ENCODE results near the gene AFP. TPM values are rescaled to one million over a fixed set of nuclear protein-coding genes. Genes with fewer than 3 reads are reported as not detected.

AFP gene
- polyA plus RNA-seq, 1 donor from 2014 or later, result not detected

DNA sequence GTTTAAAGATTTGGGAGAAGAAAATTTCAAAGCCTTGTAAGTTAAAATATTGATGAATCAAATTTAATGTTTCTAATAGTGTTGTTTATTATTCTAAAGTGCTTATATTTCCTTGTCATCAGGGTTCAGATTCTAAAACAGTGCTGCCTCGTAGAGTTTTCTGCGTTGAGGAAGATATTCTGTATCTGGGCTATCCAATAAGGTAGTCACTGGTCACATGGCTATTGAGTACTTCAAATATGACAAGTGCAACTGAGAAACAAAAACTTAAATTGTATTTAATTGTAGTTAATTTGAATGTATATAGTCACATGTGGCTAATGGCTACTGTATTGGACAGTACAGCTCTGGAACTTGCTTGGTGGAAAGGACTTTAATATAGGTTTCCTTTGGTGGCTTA, 30.9 kb upstream of the AFP start:
- Histone ChIP-seq H3K79me2 (replicated peaks; ENCODE audit: insufficient read depth, low read length) (no peaks in the 10 kb centered on the region), H3K27me3 (ENCODE audit: insufficient read depth, low read depth, low read length) (no peaks in the 10 kb centered on the region), H4K20me1 (ENCODE audit: insufficient read depth) (no peaks in the 10 kb centered on the region), H3K27ac (ENCODE audit: low read length) (no peak overlapping the region), H3F3A (ENCODE audit: insufficient read depth, low read length, poor library complexity, severe bottlenecking) (no peaks in the 10 kb centered on the region), H3K9me2 (ENCODE audit: insufficient read depth, low read length) (no peaks in the 10 kb centered on the region), H3K4me3 (ENCODE audit: low read length) (no peak overlapping the region), H3K9me3 (ENCODE audit: low read length) (no peaks in the 10 kb centered on the region), H3K9ac (ENCODE audit: low read length) (no peak overlapping the region), H3K4me2 (ENCODE audit: low read length) (no peak overlapping the region), H3K36me3 (ENCODE audit: insufficient read depth, low read length) (no peaks in the 10 kb centered on the region), H2AFZ (ENCODE audit: low read depth, low read length) (no peak overlapping the region)
- TF ChIP-seq CTCF (IDR thresholded peaks at IDR 0.05; ENCODE audit: poor library complexity, severe bottlenecking) (no peak), RAD21 (conservative IDR thresholded peaks at IDR 0.05) (no peak), MXI1 (conservative IDR thresholded peaks at IDR 0.05; ENCODE audit: poor library complexity, severe bottlenecking) (no peak), TAF1 (IDR thresholded peaks at IDR 0.05; ENCODE audit: low read depth) (no peak), SMC3 (conservative IDR thresholded peaks at IDR 0.05; ENCODE audit: poor library complexity) (no peak)
- TF ChIP-seq, protein P1, sequence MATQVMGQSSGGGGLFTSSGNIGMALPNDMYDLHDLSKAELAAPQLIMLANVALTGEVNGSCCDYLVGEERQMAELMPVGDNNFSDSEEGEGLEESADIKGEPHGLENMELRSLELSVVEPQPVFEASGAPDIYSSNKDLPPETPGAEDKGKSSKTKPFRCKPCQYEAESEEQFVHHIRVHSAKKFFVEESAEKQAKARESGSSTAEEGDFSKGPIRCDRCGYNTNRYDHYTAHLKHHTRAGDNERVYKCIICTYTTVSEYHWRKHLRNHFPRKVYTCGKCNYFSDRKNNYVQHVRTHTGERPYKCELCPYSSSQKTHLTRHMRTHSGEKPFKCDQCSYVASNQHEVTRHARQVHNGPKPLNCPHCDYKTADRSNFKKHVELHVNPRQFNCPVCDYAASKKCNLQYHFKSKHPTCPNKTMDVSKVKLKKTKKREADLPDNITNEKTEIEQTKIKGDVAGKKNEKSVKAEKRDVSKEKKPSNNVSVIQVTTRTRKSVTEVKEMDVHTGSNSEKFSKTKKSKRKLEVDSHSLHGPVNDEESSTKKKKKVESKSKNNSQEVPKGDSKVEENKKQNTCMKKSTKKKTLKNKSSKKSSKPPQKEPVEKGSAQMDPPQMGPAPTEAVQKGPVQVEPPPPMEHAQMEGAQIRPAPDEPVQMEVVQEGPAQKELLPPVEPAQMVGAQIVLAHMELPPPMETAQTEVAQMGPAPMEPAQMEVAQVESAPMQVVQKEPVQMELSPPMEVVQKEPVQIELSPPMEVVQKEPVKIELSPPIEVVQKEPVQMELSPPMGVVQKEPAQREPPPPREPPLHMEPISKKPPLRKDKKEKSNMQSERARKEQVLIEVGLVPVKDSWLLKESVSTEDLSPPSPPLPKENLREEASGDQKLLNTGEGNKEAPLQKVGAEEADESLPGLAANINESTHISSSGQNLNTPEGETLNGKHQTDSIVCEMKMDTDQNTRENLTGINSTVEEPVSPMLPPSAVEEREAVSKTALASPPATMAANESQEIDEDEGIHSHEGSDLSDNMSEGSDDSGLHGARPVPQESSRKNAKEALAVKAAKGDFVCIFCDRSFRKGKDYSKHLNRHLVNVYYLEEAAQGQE (IDR thresholded peaks at IDR 0.05; ENCODE audit: borderline replicate concordance), result no peak

GRCh38 chr4:73406548-73406875, 29.5 kb upstream of the AFP start:
- H3K4me3 ChIP-seq (ENCODE audit: low read length), result no peak overlapping the region
- TF ChIP-seq CTCF (IDR thresholded peaks at IDR 0.05; ENCODE audit: poor library complexity, severe bottlenecking) (no peak), EZH2 (IDR thresholded peaks at IDR 0.05; ENCODE audit: borderline replicate concordance, insufficient read depth, low read length, poor library complexity, severe bottlenecking) (no peak), EP300 (conservative IDR thresholded peaks at IDR 0.05; ENCODE audit: poor library complexity, severe bottlenecking) (no peak), MXI1 (conservative IDR thresholded peaks at IDR 0.05; ENCODE audit: poor library complexity, severe bottlenecking) (no peak), POLR2AphosphoS5 (IDR thresholded peaks at IDR 0.05) (no peak), SMC3 (conservative IDR thresholded peaks at IDR 0.05; ENCODE audit: poor library complexity) (no peak), RAD21 (conservative IDR thresholded peaks at IDR 0.05) (no peak), TAF1 (IDR thresholded peaks at IDR 0.05; ENCODE audit: low read depth) (no peak)
- TF ChIP-seq, protein P1 (IDR thresholded peaks at IDR 0.05; ENCODE audit: borderline replicate concordance), result no peak
- no peaks in the 10 kb centered on the region for H3K36me3 ChIP-seq (ENCODE audit: insufficient read depth, low read length)
- H3K9me3 ChIP-seq (ENCODE audit: low read length), result no peaks in the 10 kb centered on the region
- no peak overlapping the region for H3K9ac ChIP-seq (ENCODE audit: low read length)
- no peak overlapping the region for H3K4me2 ChIP-seq (ENCODE audit: low read length)
- H3K27me3 ChIP-seq (ENCODE audit: insufficient read depth, low read depth, low read length), result no peaks in the 10 kb centered on the region
- no peaks in the 10 kb centered on the region for H4K20me1 ChIP-seq (ENCODE audit: insufficient read depth)
- H2AFZ ChIP-seq (ENCODE audit: low read depth, low read length), result no peak overlapping the region
- no peaks in the 10 kb centered on the region for H3K79me2 ChIP-seq (replicated peaks; ENCODE audit: insufficient read depth, low read length)
- no peaks in the 10 kb centered on the region for H3F3A ChIP-seq (ENCODE audit: insufficient read depth, low read length, poor library complexity, severe bottlenecking)
- no peaks in the 10 kb centered on the region for H3K9me2 ChIP-seq (ENCODE audit: insufficient read depth, low read length)
- H3K27ac ChIP-seq (ENCODE audit: low read length), result no peak overlapping the region

Measured in neural cell (in vitro differentiated cells).